ENCODE results near the gene PCBP1.

Gene PCBP1

GRCh38 chr2:70123051-70123828 lies 36.0 kb downstream of the PCBP1 start:
- ChIA-PET CTCF (interaction anchor here (0.6 to 4.3 kb wide), 16 partner anchors 8 to 61 kb away, joined by 3 to 28 read pairs (median 6); no protein-coding TSS in a partner anchor), POLR2A (interaction anchor here (0.7 to 2.4 kb wide), 9 partner anchors 7 to 37 kb away, joined by 3 to 13 read pairs (median 5); no protein-coding TSS in a partner anchor)
- Histone ChIP-seq H3K27me3 (replicated peaks in 2 of 5; ENCODE audit: control insufficient read depth in 4 of 5, insufficient read depth in 5 of 5, low read length in 4 of 5) (no peaks in the 10 kb centered on the region), H3K36me3 (ENCODE audit: control insufficient read depth in 4 of 4, insufficient read depth in 4 of 4, low read length in 3 of 4) (no peaks in the 10 kb centered on the region), H3K27ac (ENCODE audit: insufficient read depth in 1 of 2, low read depth in 1 of 2, low read length in 2 of 2, poor library complexity in 1 of 2, severe bottlenecking in 2 of 2) (peak overlapping the region in 1 of 2 experiments; percentile 92), H3K4me1 (ENCODE audit: control extremely low read depth in 1 of 4, control insufficient read depth in 4 of 4, insufficient read depth in 4 of 4, low read length in 3 of 4) (peaks cover 31 to 84% (median 61%) of the 10 kb centered on the region in 4 experiments), H3K9me3 (ENCODE audit: control extremely low read depth in 1 of 5, control insufficient read depth in 4 of 5, insufficient read depth in 2 of 5, low read depth in 1 of 5, low read length in 4 of 5) (no peaks in the 10 kb centered on the region), H3K4me3 (ENCODE audit: control insufficient read depth in 1 of 7, extremely low read depth in 1 of 7, insufficient read depth in 4 of 7, low read depth in 2 of 7, low read length in 6 of 7) (peak overlapping the region in 2 of 7 experiments; percentile 72 to 83)
- DNase-seq = peak in 2 of 3 donors; percentile 33 to 48
- WGBS (ENCODE audit: insufficient coverage) = 80% methylated on average over 19 of the region's 20 CpGs

- DNase-seq = no peak
- 34% methylated on average over 11 of the region's 11 CpGs for WGBS (ENCODE audit: insufficient coverage)
- ChIA-PET POLR2A (interaction anchor here (0.6 to 2.4 kb wide), 10 partner anchors 8 to 38 kb away, joined by 3 to 13 read pairs (median 6); partner anchors contain the start of gene PCBP1), CTCF (interaction anchor here (0.6 to 4.3 kb wide), 16 partner anchors 8 to 210 kb away, joined by 3 to 28 read pairs (median 5); no protein-coding TSS in a partner anchor)
- Histone ChIP-seq H3K9me3 (ENCODE audit: control extremely low read depth in 1 of 5, control insufficient read depth in 4 of 5, insufficient read depth in 2 of 5, low read depth in 1 of 5, low read length in 4 of 5) (no peaks in the 10 kb centered on the region), H3K36me3 (ENCODE audit: control insufficient read depth in 4 of 4, insufficient read depth in 4 of 4, low read length in 3 of 4) (no peaks in the 10 kb centered on the region), H3K27me3 (replicated peaks in 2 of 5; ENCODE audit: control insufficient read depth in 4 of 5, insufficient read depth in 5 of 5, low read length in 4 of 5) (no peaks in the 10 kb centered on the region), H3K27ac (ENCODE audit: insufficient read depth in 1 of 2, low read depth in 1 of 2, low read length in 2 of 2, poor library complexity in 1 of 2, severe bottlenecking in 2 of 2) (peak overlapping the region; percentile 85 to 92), H3K4me3 (ENCODE audit: control insufficient read depth in 1 of 7, extremely low read depth in 1 of 7, insufficient read depth in 4 of 7, low read depth in 2 of 7, low read length in 6 of 7) (peak overlapping the region in 4 of 7 experiments; percentile 70 to 83 (median 72)), H3K4me1 (ENCODE audit: control extremely low read depth in 1 of 4, control insufficient read depth in 4 of 4, insufficient read depth in 4 of 4, low read length in 3 of 4) (peaks cover 30 to 84% (median 62%) of the 10 kb centered on the region in 4 experiments)
Measured at GRCh38 chr2:70123829-70124116, 36.5 kb downstream of the PCBP1 start.

GRCh38 chr2:70124983-70125480 lies 37.8 kb downstream of the PCBP1 start:
- H3K27ac ChIP-seq (ENCODE audit: insufficient read depth in 1 of 2, low read depth in 1 of 2, low read length in 2 of 2, poor library complexity in 1 of 2, severe bottlenecking in 2 of 2) = peak overlapping the region; percentile 85 to 92
- H3K36me3 ChIP-seq (ENCODE audit: control insufficient read depth in 4 of 4, insufficient read depth in 4 of 4, low read length in 3 of 4) = no peaks in the 10 kb centered on the region
- peak overlapping the region; percentile 30 to 83 (median 70) for H3K4me3 ChIP-seq (ENCODE audit: control insufficient read depth in 1 of 7, extremely low read depth in 1 of 7, insufficient read depth in 4 of 7, low read depth in 2 of 7, low read length in 6 of 7)
- CTCF ChIA-PET = interaction anchor here (1.0 to 4.3 kb wide), 9 partner anchors 8 to 36 kb away, joined by 3 to 28 read pairs (median 11); no protein-coding TSS in a partner anchor
- peaks cover 29 to 80% (median 59%) of the 10 kb centered on the region in 4 experiments for H3K4me1 ChIP-seq (ENCODE audit: control extremely low read depth in 1 of 4, control insufficient read depth in 4 of 4, insufficient read depth in 4 of 4, low read length in 3 of 4)
- under 1% methylated on average over 23 of the region's 36 CpGs for WGBS (ENCODE audit: insufficient coverage)
- H3K9me3 ChIP-seq (ENCODE audit: control extremely low read depth in 1 of 5, control insufficient read depth in 4 of 5, insufficient read depth in 2 of 5, low read depth in 1 of 5, low read length in 4 of 5) = no peaks in the 10 kb centered on the region
- no peaks in the 10 kb centered on the region for H3K27me3 ChIP-seq (replicated peaks in 2 of 5; ENCODE audit: control insufficient read depth in 4 of 5, insufficient read depth in 5 of 5, low read length in 4 of 5)
- POLR2A ChIA-PET = interaction anchor here (0.7 to 2.4 kb wide), 11 partner anchors 9 to 209 kb away, joined by 3 to 13 read pairs (median 6); partner anchors contain the start of gene PCBP1
- peak; percentile 69 to 84 (median 80) for DNase-seq

GRCh38 chr2:70125498-70125898 lies 38.2 kb downstream of the PCBP1 start:
- WGBS (ENCODE audit: insufficient coverage) = 86% methylated on average over 9 of the region's 13 CpGs
- H3K4me1 ChIP-seq (ENCODE audit: control extremely low read depth in 1 of 4, control insufficient read depth in 4 of 4, insufficient read depth in 4 of 4, low read length in 3 of 4) = peaks cover 29 to 80% (median 59%) of the 10 kb centered on the region in 4 experiments
- no peaks in the 10 kb centered on the region for H3K36me3 ChIP-seq (ENCODE audit: control insufficient read depth in 4 of 4, insufficient read depth in 4 of 4, low read length in 3 of 4)
- no peaks in the 10 kb centered on the region for H3K27me3 ChIP-seq (replicated peaks in 2 of 5; ENCODE audit: control insufficient read depth in 4 of 5, insufficient read depth in 5 of 5, low read length in 4 of 5)
- POLR2A ChIA-PET = interaction anchor here (0.7 to 2.4 kb wide), 11 partner anchors 8 to 210 kb away, joined by 3 to 12 read pairs (median 5); partner anchors contain the start of genes MXD1 and PCBP1
- DNase-seq = no peak
- H3K27ac ChIP-seq (ENCODE audit: insufficient read depth in 1 of 2, low read depth in 1 of 2, low read length in 2 of 2, poor library complexity in 1 of 2, severe bottlenecking in 2 of 2) = peak overlapping the region; percentile 85 to 92
- no peaks in the 10 kb centered on the region for H3K9me3 ChIP-seq (ENCODE audit: control extremely low read depth in 1 of 5, control insufficient read depth in 4 of 5, insufficient read depth in 2 of 5, low read depth in 1 of 5, low read length in 4 of 5)
- H3K4me3 ChIP-seq (ENCODE audit: control insufficient read depth in 1 of 7, extremely low read depth in 1 of 7, insufficient read depth in 4 of 7, low read depth in 2 of 7, low read length in 6 of 7) = peak overlapping the region in 6 of 7 experiments; percentile 30 to 83 (median 71)
- CTCF ChIA-PET = interaction anchor here (1.3 to 3.6 kb wide), 5 partner anchors 10 to 31 kb away, joined by 3 to 28 read pairs (median 11); no protein-coding TSS in a partner anchor

- Histone ChIP-seq H3K36me3 (ENCODE audit: control insufficient read depth in 4 of 4, insufficient read depth in 4 of 4, low read length in 3 of 4) (no peaks in the 10 kb centered on the region), H3K27me3 (replicated peaks in 2 of 5; ENCODE audit: control insufficient read depth in 4 of 5, insufficient read depth in 5 of 5, low read length in 4 of 5) (no peaks in the 10 kb centered on the region), H3K4me3 (ENCODE audit: control insufficient read depth in 1 of 7, extremely low read depth in 1 of 7, insufficient read depth in 4 of 7, low read depth in 2 of 7, low read length in 6 of 7) (no peak overlapping the region), H3K9me3 (ENCODE audit: control extremely low read depth in 1 of 5, control insufficient read depth in 4 of 5, insufficient read depth in 2 of 5, low read depth in 1 of 5, low read length in 4 of 5) (no peaks in the 10 kb centered on the region), H3K27ac (ENCODE audit: insufficient read depth in 1 of 2, low read depth in 1 of 2, low read length in 2 of 2, poor library complexity in 1 of 2, severe bottlenecking in 2 of 2) (no peak overlapping the region), H3K4me1 (ENCODE audit: control extremely low read depth in 1 of 4, control insufficient read depth in 4 of 4, insufficient read depth in 4 of 4, low read length in 3 of 4) (peaks cover 31 to 81% (median 60%) of the 10 kb centered on the region in 4 experiments)
- 100% methylated on average over 1 of the region's 2 CpGs for WGBS (ENCODE audit: insufficient coverage)
- ChIA-PET CTCF (interaction anchor here (1.3 to 3.6 kb wide), 3 partner anchors 11 to 22 kb away, joined by 3 to 28 read pairs (median 11); no protein-coding TSS in a partner anchor), POLR2A (interaction anchor here (0.7 to 1.5 kb wide), 2 partner anchors 15 to 211 kb away, joined by 3 read pairs; partner anchors contain the start of gene MXD1)
- DNase-seq = no peak
Measured at GRCh38 chr2:70126413-70126812, 39.1 kb downstream of the PCBP1 start.

- CTCF ChIA-PET = interaction anchor here (0.7 to 1.1 kb wide), 4 partner anchors 11 to 15 kb away, joined by 3 read pairs; no protein-coding TSS in a partner anchor
- H3K36me3 ChIP-seq (ENCODE audit: control insufficient read depth in 4 of 4, insufficient read depth in 4 of 4, low read length in 3 of 4) = no peaks in the 10 kb centered on the region
- H3K4me3 ChIP-seq (ENCODE audit: control insufficient read depth in 1 of 7, extremely low read depth in 1 of 7, insufficient read depth in 4 of 7, low read depth in 2 of 7, low read length in 6 of 7) = no peak overlapping the region
- POLR2A ChIA-PET = interaction anchor here (1.7 kb wide), 1 partner anchor 39 kb away, joined by 6 read pairs; no protein-coding TSS in a partner anchor
- WGBS (ENCODE audit: insufficient coverage) = 9% methylated on average over 1 of the region's 1 CpG
- peak in 1 of 3 donors; percentile 39 for DNase-seq
- peaks cover 34 to 82% (median 68%) of the 10 kb centered on the region in 4 experiments for H3K4me1 ChIP-seq (ENCODE audit: control extremely low read depth in 1 of 4, control insufficient read depth in 4 of 4, insufficient read depth in 4 of 4, low read length in 3 of 4)
- no peaks in the 10 kb centered on the region for H3K27me3 ChIP-seq (replicated peaks in 2 of 5; ENCODE audit: control insufficient read depth in 4 of 5, insufficient read depth in 5 of 5, low read length in 4 of 5)
- peak overlapping the region in 1 of 2 experiments; percentile 47 for H3K27ac ChIP-seq (ENCODE audit: insufficient read depth in 1 of 2, low read depth in 1 of 2, low read length in 2 of 2, poor library complexity in 1 of 2, severe bottlenecking in 2 of 2)
- no peaks in the 10 kb centered on the region for H3K9me3 ChIP-seq (ENCODE audit: control extremely low read depth in 1 of 5, control insufficient read depth in 4 of 5, insufficient read depth in 2 of 5, low read depth in 1 of 5, low read length in 4 of 5)
Measured at GRCh38 chr2:70128005-70128404, 40.7 kb downstream of the PCBP1 start.

Data from common myeloid progenitor, CD34-positive (primary cell).